ENCODE data around the gene PPP6R2.

PPP6R2 gene, protein sequence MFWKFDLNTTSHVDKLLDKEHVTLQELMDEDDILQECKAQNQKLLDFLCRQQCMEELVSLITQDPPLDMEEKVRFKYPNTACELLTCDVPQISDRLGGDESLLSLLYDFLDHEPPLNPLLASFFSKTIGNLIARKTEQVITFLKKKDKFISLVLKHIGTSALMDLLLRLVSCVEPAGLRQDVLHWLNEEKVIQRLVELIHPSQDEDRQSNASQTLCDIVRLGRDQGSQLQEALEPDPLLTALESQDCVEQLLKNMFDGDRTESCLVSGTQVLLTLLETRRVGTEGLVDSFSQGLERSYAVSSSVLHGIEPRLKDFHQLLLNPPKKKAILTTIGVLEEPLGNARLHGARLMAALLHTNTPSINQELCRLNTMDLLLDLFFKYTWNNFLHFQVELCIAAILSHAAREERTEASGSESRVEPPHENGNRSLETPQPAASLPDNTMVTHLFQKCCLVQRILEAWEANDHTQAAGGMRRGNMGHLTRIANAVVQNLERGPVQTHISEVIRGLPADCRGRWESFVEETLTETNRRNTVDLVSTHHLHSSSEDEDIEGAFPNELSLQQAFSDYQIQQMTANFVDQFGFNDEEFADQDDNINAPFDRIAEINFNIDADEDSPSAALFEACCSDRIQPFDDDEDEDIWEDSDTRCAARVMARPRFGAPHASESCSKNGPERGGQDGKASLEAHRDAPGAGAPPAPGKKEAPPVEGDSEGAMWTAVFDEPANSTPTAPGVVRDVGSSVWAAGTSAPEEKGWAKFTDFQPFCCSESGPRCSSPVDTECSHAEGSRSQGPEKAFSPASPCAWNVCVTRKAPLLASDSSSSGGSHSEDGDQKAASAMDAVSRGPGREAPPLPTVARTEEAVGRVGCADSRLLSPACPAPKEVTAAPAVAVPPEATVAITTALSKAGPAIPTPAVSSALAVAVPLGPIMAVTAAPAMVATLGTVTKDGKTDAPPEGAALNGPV

DNA sequence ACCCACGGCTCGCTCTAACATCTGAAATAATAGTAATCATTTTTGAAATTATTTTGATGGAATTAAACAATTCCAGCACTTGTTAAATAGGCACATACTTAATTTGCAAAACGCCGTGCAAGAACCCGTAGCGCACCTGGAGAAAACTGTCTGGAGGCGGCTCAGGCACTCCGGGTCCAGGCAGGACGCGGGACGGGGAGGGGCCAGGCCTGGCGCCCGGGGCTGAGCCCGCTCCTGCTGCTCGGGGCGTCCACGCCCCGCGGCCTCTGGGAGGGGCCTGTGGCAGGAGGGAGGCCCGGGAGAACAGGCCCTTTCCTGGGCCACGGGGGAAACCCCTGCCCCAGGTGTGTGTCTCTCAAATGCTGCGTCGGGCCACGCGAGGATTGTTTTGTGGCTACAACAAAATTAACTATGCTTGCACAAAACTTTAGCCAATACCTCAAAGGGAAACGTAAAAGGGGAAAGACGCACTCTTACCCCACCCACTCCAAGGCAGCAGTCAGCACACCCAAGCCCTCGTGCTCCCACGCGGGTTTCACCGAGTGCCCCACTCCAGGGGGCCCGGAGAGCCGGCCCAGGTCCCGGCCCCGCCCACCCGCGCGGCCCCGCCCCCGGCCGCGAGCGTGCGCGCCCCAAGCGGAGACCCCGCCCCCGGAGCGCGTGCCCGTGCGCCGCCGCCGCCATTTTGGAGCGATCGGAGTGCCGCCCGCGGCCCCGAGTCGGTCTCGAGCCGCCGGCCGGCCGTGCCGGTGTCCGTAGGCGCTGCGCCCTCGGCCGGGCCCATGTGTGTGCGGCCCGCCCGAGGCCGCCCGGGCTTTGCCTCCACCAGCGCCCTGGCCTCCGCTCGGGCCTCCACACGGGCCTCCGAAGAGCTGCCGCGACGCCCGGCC lies at the start of gene PPP6R2:
Gene PPP6R2 (plus strand): TSS at position 677 of the 890 bp plus-strand sequence. CDS start 50,582 bp downstream, outside the sequence.
- ATAC-seq: peak; percentile 80 to 83

DNA sequence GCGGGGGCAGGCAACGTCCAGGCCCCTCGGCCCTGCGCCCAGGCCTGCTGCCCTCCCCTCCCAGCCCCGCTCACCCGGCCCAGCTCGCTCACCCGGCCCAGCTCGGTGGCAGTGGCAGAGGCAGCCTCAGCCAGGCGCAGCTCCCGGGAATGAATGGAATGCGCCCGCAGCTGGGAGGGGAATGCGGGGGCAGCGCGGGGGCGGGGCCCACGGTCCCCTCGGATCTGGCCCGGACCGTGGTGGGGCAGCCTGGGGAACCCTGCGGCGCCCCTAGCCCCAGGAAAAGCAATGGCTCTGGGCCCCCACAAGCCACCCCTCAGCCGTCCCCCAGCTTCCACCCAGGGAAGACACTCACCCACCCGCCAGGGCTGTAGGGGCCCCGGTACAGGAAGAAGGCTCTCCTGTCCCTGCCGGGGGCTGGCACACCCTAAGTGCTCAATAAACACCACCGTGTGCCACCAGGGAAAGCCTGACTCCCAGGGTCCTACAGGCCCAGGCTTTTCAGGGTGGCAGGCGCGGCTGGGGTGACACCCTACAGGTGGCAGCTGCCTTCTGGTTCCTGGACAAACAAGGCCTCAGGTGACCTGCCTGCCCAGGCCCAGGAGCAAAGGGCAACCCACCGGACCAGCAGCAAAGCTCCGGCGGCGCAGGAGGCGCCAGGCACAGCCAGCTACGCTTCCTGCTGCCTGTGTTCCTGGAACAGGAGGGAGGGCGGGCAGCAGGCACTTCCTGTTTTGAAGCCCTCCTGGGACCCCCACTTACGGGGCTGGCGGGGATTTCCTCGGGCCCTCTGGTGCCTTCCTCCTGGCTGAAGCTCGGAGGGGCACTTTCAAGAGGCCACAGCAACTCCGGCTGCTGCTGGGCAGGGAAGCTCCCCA lies 49.4 kb upstream of the PPP6R2 start:
- ATAC-seq: peak in 1 of 2 donors; percentile 30

DNA sequence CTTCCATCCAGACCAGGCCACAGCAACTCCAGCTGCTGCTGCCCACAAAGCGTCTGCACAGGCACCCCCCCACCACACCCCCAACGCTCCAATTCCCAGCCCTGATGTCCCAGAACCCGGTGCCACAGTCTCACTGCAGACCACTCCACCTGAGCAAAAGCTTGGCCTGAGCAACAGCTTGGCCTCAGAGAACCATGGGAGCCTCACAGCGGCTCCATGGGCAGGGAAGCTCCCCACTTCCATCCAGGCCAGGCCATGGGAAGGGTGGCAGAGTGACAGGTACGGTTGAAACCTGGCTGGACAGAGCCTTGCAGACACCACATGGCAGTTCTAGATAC lies 48.8 kb upstream of the PPP6R2 start:
- no peak for ATAC-seq

DNA sequence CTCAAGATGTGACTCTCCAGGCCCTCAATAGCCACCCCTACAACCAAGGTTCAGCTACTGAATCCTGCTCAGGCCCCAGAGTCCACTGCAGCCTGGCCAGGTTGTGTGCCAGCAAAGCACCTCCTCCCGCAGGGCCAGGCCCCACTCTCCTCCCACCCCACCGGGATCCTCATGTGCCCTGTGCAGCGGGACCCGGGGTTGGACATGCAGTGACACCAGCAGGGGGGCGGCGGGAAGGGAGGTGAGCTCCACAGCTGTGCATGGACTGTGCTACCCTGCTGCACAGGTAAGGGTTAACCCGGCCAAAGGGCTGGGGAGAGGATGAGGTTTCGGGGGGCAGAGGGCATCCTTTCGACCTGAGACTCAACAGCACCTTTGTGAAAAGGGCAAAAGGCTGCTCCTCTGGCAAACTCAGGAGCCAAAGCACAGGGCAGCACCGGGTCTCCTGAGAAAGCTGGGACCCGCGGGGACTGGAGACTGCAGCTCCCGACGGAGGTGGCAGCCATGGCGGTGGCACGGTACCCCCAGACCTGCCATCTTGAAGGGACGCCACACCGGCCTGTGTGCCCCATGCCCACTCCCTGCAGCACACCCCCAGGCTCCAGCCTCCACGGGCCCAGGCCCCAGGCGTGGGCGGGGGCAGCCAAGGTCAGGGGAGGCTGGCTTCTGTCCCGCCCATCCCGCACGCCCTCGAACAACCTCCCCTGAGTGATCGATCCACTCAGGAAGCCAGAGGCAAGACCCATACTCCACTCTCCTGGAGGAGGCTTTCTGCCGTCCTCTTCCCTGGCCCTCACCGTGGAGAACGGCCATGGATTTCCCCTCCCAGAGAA lies 46.3 kb upstream of the PPP6R2 start:
- ATAC-seq: no peak

DNA sequence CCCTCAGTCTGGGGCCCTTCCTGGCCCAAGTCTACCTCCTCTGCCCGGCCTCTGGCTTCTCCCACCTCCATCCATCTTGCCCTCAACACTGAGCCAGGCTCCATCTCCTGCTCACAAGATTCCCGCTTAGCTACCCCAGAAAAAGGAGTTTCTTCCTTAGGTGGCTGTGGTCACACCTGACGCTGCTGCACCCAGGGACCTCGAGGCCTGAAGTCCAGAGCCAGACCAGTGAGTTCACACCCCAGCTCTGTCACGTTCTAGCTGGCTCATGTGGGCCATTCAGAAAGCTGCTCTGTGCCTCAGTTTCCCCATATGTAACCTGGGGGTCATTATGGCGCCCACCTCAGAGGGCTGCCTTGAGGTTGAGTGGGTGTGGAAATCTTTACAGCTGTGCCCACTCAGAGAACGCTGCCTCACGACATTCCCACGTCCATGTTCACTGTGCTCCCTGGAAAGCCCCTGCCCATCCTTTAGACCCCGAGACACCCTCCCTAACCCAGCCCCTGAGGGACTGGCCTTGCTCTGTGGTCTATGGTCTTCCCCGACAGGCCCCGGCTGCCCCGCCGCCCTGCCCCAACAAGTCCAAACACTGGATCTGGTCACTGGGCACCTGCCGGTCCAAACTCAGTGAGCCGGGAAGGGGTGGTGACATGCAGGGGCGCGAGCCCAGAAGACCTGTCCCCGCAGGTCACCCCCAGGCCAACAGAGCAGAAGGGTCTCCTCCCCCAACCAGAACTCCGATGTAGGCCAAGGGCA lies 45.4 kb upstream of the PPP6R2 start:
- ATAC-seq: no peak

DNA sequence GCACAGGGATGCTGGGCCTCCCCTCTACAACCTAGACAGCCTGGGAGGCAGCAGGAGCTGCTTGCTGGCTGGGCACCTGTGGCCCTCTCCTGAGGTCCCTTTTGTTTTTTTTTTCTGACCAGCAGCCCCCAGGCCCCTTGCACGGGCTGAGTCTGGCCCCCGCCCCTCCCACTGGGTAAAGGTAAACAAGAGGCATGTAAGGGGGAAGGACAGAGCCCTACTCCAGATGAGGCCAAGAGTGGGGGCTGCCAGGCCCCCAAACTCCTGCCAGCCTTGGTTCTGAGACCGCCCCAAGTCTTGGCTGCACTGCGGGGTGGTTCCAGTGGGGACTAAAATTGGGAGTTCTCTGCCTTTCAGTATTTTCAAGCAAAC lies 44.9 kb upstream of the PPP6R2 start:
- no peak for ATAC-seq

DNA sequence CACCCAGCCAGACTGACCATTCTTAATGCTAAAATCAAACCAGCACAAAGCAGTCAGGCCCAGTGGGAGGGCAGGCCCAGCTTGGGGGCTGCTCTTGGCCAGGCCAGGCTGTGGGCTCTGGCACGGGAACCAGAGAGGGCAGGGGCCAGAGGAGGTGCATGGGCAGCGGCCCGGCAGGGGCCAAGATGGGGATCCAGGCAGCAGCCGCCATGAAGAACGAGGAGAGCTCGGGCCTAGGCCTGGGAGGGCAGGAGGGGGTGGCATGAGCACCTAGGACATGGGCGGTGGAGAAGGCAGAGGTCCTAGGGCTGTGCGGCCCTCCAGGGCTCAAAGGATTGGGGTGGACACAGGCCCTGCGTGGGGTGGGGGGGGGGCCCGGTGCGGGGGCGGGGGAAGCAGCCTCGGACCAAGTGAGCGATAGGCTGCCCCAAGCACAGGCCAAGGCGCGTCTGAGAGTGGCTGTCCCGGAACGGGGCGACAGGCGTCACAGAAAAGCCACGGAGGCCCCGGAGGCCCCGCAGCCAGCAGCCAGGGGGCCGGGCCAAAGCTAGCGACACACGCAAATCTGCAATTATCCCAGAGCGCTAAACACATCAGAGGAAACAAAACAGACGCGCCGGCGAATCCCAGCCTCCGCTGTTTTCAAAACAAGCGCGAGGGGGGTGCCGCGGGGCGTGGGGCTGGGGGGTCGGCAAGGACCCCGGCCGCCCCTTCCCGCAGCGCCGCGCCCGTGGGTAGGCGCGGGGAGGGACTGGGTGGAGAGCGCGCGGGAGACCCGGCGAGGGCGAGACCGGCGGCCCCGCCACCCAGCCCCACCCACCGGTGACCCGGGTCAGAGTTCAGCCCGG lies 44.0 kb upstream of the PPP6R2 start:
- ATAC-seq: no peak

DNA sequence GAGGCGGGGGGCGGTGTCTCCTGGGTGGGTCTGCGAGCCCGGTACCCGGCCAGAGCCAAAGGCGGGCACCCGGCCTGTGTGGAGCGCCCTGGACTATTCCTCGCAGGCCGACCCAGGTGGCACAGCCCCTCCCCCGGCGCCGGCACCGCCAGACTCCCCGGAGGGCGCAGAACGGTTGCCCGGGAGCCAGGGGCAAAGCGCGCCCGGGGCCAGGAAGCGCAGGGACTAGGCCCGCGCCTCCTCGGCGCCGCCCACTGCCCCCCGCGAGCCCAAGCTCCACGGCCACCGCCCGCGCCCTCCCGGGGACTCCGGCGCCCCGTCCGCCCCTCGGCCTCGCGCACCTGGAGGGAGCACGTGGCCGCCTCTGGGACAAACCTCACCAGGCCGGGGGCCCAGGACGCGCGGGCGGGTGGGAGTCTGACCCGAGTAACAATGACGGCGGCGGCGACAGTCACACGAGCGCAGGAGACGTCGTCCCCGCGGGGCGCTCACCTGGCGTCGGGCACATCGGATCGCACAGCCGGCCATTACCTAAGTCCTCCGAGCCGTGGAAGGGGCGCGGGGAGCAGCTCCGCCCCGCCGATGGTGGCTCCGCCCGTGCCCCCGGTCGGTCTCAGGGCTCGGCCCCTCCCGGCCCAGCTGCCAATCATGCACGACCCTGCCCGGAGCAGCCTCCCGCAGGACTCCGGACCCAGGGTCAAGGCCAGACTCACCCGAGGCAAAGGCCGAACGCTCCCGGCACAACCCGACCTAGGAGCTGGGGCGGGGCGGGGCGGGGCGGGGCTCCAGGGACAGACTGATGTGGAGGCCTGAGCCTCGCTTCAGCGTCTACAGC lies 43.1 kb upstream of the PPP6R2 start:
- ATAC-seq: no peak

DNA sequence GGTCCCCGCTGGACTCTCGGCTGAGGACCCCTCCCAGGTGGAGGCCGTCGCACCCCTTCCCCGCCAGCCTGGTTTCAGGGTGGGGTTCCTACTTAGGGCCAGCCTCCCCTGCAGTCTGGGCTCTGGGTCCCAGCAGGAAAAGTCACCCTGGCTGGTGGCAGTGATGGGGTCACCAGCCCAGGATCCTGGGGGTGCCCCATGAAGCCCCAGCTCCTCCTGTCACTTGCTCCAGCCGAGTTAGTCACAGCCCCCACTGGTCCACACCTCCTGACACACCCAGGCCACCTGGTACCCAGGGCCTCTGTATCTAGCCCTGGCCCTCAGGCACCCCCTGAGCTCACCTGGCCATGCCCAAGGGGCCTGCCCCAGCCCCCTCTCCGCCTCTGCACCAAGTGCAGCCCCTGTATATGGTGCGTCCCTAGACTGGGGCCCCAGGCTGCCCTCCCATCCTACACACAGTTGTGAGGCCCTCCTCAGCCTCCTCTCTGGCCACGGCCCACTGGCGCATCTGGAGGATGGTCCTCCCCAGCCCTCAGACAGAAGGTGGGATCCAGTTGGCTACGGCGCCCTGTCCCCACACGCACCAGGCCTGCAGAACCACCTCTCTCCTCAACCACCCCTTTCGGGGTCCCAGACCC lies 42.4 kb upstream of the PPP6R2 start:
- ATAC-seq: no peak

DNA sequence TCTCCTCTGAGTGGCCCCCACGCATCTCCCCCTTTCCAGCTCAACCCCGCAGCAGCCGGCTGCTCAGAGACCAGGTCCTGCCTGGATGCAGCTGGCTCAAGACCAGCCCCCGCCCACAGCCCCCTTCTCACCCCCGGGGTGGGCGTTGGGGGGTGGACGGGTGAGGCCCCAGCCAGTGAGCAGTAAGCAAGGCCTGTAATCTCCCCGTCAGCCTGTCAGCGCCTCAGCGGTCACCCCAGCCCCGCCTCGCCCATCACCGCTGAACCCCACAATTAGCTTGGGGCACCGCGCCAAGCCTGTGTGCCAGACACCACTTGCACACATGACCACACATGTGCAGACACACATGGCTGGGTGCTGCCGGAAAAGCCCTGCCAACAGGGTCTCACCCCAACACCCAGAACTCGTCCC lies 41.5 kb upstream of the PPP6R2 start:
- ATAC-seq: no peak

DNA sequence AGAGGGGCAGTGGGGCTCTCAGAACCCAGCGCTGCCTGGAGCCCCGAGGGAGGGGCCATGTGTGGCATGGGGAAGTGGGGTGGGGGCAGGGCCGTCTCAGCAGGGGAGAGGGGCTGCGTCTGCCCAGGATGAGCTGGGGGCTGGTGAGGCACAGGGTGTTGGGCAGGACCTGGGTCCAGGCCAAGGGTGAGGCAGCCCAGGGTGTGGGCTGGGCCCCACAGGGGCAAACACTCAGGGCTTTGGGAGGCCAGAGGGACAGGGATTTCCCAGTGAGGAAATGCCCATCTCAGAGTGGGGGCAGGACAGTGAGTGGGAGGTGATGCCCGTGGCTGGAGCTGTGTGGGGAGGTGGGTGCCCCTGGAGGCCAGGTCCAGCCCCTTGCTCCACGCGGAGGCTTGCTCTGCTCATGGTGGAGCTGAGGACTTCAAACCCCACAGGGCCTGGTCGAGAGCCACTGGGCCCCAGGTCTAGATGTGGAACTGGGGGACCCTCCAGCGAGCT lies 41.0 kb upstream of the PPP6R2 start:
- no peak for ATAC-seq

DNA sequence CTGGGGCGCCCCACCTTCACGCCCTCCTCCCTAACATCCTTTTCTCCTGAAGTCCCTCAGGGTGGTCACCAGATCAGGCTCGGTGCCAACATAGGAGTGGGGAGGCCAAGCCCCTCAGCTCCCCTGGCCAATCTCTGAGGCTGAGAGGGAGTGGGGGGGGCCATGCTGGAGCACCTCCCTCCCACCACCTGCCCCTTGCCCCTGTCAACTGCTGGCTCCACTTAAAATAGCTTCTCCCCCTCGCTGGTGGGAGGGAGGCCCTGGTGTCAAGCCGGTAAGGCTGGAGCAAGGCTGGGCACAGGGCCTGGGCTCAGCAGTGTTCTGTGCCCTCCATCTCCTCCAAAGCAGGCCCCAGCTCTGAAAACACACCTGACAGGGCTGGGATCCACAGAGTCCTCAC lies 40.6 kb upstream of the PPP6R2 start:
- ATAC-seq: no peak

DNA sequence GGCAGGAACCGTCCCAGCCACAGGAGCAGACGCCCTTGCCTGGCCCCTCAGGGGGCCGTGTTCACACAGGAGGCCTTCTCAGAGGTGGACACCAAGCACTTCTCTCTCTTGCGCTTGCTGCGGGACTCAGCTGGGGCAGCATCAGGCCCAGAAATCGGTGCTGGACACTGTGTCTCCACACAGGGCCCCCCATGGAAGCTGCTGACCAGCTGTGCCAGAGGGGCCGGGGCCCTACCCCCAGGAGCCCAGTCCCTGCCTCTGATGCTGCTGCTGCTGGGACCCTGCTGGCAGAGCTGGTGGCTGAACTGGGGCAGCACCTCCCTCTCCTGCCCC lies 39.6 kb upstream of the PPP6R2 start:
- no peak for ATAC-seq

DNA sequence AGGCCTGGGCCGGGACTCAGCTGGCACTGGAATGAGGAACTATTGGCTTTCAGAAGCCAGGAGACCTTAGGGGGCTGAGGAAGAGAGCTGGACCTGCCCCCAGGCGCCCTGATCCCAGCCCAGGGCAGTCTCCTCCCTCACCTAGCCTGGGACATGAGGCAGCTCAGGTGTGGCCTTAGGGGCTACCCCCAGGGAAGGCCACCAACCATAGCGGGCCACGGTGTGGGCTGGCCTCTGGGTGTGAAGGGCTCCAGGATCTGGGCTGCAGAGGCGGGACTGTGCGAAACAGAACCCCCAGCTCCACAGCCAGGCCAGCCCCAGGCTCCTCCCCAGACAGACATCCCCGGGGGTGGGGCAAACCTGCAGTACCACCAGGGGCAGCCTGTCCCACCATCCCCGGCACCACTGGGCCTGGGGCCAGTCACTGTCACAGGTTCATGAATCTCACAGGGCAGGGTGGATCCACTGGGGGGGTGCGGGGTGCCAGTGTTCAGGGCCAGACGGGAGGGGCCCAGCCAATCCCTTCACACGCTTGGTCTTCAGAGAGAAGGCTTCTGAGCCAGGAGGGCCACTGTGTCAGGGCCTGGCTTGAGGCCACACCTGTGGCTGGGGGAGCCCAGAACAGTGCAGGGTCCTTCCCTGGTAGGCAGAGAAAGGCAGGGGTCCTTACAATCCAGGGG lies 39.1 kb upstream of the PPP6R2 start:
- ATAC-seq: no peak

DNA sequence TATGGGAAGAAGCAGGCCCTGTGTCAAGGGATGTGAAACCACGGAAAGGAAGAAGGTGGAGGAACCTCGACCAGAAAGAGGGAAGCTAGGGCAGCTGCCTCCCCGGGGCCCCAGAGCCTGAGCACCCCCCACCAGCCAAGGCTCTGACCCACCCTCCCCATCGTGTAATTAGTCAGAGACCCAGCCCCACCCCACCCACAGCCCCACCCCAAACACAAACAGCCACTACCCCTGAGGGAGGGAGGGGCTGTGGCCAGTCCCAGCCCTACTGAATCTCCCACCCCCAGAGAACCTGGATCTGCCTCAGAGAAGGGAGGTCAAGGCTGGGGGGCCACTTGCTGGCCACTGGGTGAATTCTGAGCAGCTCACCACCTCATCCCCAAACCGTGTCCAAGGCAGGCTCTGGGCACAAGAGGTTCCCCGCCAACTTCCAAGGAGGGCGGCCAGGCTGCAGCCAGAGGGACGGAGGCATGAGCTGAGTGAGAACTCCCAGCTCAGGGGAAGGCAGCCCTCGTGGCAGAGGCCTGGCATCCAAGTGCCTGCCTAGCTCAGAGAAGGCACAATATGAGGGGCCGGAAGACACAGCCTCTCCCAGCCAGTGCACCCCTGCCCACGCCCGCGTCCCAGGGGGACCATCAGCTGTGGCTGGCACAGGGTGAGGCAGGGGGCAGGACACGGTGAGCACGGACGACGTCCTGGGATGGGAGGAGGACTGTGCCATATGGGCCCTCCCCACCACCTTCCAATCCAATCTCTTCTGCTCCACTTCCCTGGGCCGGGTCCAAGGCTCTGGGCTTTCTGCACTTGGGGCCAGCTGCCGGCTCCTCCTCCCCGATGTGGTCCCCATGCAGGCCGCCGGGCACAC lies 38.4 kb upstream of the PPP6R2 start:
- no peak for ATAC-seq

DNA sequence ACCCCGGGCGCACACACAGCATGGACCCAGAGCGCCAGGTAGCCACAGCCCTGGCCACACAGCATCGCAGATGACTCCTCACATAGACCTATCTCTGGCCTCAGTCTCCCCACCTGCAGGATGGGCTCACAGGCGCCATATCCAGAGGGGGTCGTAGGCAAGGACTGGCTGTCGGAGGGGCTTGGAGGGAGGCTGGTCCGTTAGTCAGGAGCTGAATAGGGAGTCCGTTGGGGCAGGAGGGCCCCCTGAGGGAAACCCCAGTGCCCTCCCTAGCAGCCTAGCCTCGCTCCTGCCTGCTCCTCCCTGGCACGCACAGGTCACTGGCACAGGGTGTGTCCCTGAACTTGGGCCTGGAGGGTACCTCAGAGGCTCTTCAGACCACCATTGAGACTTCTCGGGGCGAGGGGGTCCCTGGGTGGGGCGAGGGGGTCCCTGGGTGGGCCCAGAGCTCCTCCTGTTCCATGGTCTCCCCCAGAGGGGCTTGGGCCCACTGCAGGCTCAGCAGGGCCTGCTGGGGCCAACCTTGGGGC lies 37.7 kb upstream of the PPP6R2 start:
- ATAC-seq: no peak

Data from activated CD4-positive, CD25-positive, alpha-beta regulatory T cell treated with anti-CD3 and anti-CD28 coated beads, Interleukin-2, amount 50 U/mL, for 24 hours (primary cell).